ENCODE results near the gene UBXN6. TPM values are rescaled to one million over a fixed set of nuclear protein-coding genes. Genes with fewer than 3 reads are reported as not detected.

The UBXN6 gene
- total RNA-seq, 1 donor from 2014 or later, result 73.5 TPM

GRCh38 chr19:4493929-4494690, 36.5 kb upstream of the UBXN6 start:
- DNase-seq (ENCODE audit: low spot score) (no peak), ATAC-seq (no peak)

GRCh38 chr19:4493104-4493928, 35.7 kb upstream of the UBXN6 start:
- no peak for ATAC-seq
- no peak for DNase-seq (ENCODE audit: low spot score)

- DNase-seq (ENCODE audit: low spot score) (no peak), ATAC-seq (no peak)
These were observed 34.9 kb upstream of the UBXN6 start for GRCh38 chr19:4492337-4493103.

GRCh38 chr19:4491446-4491845, 33.9 kb upstream of the UBXN6 start:
- DNase-seq (ENCODE audit: low spot score), result no peak
- no peak for ATAC-seq

- DNase-seq (ENCODE audit: low spot score), result no peak
- ATAC-seq, result no peak
These were observed 30.9 kb upstream of the UBXN6 start for GRCh38 chr19:4488496-4488895.

- no peak for DNase-seq (ENCODE audit: low spot score)
- no peak for ATAC-seq
These were observed 30.0 kb upstream of the UBXN6 start for GRCh38 chr19:4487572-4487971.

- DNase-seq (ENCODE audit: low spot score), result no peak
- ATAC-seq, result no peak
These were observed 25.8 kb upstream of the UBXN6 start for GRCh38 chr19:4483385-4483784.

- ATAC-seq, result no peak
- DNase-seq (ENCODE audit: low spot score), result no peak
These were observed 25.2 kb upstream of the UBXN6 start for GRCh38 chr19:4482721-4483364.

GRCh38 chr19:4477034-4477801, 19.6 kb upstream of the UBXN6 start:
- no peak for DNase-seq (ENCODE audit: low spot score)

GRCh38 chr19:4474514-4475022, 17.0 kb upstream of the UBXN6 start:
- no peak for DNase-seq (ENCODE audit: low spot score)

More at GRCh38 chr19:4477034-4477801, 19.6 kb upstream of the UBXN6 start:
- ATAC-seq, result no peak

GRCh38 chr19:4473763-4474513, 16.3 kb upstream of the UBXN6 start:
- DNase-seq (ENCODE audit: low spot score) (no peak), ATAC-seq (no peak)

More at GRCh38 chr19:4474514-4475022, 17.0 kb upstream of the UBXN6 start:
- ATAC-seq, result no peak

GRCh38 chr19:4473011-4473762, 15.6 kb upstream of the UBXN6 start:
- no peak for DNase-seq (ENCODE audit: low spot score)

GRCh38 chr19:4472174-4472974, 14.8 kb upstream of the UBXN6 start, which contains the start of gene HDGFL2:
HDGFL2 (plus strand) TSS chr19:4472297; CDS start chr19:4472351, 54 bp downstream.
- DNase-seq (ENCODE audit: low spot score), result no peak
- no peak for ATAC-seq

More at GRCh38 chr19:4473011-4473762, 15.6 kb upstream of the UBXN6 start:
- no peak for ATAC-seq

GRCh38 chr19:4471403-4472173, 14.0 kb upstream of the UBXN6 start:
- peak; percentile 88 for ATAC-seq
- peak; percentile 98 for DNase-seq (ENCODE audit: low spot score)

- DNase-seq (ENCODE audit: low spot score), result no peak
- no peak for ATAC-seq
These were observed 10.2 kb upstream of the UBXN6 start for GRCh38 chr19:4467835-4468234.

GRCh38 chr19:4464815-4465581, 7.4 kb upstream of the UBXN6 start:
- DNase-seq (ENCODE audit: low spot score), result no peak
- peak; percentile 36 for ATAC-seq

Data from left lobe of liver (tissue), 2 donors.